ENCODE data around the gene PALD1.

PALD1 gene

DNA sequence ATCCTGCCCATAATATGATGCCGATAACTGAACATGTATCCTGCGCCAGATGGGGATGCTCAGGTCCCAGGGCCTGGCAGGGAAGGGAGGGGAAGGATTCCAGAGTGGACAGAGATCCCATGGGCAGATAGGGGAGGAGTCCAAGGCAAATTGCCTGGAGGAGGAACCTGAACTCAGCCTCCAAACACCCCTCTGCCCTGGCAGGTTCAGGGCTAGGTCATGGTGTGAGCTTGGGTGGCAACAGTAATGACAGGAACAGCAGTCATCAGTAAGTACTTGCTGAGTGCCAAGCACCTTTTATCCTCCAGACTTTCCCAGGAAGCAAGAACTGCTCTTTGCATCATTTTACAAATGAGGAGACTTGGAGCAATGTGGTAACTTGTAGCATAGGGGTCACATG, 3.8 kb upstream of the PALD1 start:
- no peak for TF ChIP-seq CREB1 (IDR thresholded peaks at IDR 0.05; ENCODE audit: low read depth)
- no peak for TF ChIP-seq NFIC (IDR thresholded peaks at IDR 0.05)
- no peak for TF ChIP-seq TAF1 (IDR thresholded peaks at IDR 0.05; ENCODE audit: low read depth)
- no peak for TF ChIP-seq EGR1 (IDR thresholded peaks at IDR 0.05)
- no peak for TF ChIP-seq YY1 (IDR thresholded peaks at IDR 0.05; ENCODE audit: low read depth)
- no peak for TF ChIP-seq CEBPB (IDR thresholded peaks at IDR 0.05)
- TF ChIP-seq TEAD4 (IDR thresholded peaks at IDR 0.05) = no peak
- TF ChIP-seq, protein P1, sequence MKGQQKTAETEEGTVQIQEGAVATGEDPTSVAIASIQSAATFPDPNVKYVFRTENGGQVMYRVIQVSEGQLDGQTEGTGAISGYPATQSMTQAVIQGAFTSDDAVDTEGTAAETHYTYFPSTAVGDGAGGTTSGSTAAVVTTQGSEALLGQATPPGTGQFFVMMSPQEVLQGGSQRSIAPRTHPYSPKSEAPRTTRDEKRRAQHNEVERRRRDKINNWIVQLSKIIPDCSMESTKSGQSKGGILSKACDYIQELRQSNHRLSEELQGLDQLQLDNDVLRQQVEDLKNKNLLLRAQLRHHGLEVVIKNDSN (IDR thresholded peaks at IDR 0.05) = no peak
- TF ChIP-seq ZBTB7A (IDR thresholded peaks at IDR 0.05; ENCODE audit: low read depth) = no peak
- TF ChIP-seq RAD21 (IDR thresholded peaks at IDR 0.05; ENCODE audit: low read depth) = no peak
- no peak for TF ChIP-seq FOXM1 (IDR thresholded peaks at IDR 0.05; ENCODE audit: borderline replicate concordance, low read depth)

DNA sequence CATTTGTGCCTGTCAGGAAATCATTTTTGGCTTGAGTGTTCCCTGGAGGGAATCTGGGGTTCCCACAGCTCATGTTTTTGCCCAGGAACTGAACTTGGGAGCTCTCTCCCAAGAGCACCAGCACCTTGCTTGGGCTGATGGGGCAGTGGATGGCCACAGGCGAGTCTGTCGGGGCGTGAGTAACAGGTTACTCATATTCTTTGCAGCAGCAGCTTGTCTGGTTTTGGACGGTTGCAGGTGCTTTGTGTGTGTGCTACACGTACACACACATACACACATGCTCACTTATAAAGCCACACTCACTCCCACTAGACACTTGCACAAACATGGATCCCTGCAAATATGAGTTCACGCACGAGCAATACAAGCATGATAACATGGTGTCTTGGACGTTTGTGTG, 2.9 kb upstream of the PALD1 start:
- TF ChIP-seq MAX (IDR thresholded peaks at IDR 0.05) = no peak

GRCh38 chr10:70476249-70477035, 2.1 kb upstream of the PALD1 start:
- no peak for TF ChIP-seq TAF1 (IDR thresholded peaks at IDR 0.05; ENCODE audit: low read depth)
- TF ChIP-seq, protein P2, sequence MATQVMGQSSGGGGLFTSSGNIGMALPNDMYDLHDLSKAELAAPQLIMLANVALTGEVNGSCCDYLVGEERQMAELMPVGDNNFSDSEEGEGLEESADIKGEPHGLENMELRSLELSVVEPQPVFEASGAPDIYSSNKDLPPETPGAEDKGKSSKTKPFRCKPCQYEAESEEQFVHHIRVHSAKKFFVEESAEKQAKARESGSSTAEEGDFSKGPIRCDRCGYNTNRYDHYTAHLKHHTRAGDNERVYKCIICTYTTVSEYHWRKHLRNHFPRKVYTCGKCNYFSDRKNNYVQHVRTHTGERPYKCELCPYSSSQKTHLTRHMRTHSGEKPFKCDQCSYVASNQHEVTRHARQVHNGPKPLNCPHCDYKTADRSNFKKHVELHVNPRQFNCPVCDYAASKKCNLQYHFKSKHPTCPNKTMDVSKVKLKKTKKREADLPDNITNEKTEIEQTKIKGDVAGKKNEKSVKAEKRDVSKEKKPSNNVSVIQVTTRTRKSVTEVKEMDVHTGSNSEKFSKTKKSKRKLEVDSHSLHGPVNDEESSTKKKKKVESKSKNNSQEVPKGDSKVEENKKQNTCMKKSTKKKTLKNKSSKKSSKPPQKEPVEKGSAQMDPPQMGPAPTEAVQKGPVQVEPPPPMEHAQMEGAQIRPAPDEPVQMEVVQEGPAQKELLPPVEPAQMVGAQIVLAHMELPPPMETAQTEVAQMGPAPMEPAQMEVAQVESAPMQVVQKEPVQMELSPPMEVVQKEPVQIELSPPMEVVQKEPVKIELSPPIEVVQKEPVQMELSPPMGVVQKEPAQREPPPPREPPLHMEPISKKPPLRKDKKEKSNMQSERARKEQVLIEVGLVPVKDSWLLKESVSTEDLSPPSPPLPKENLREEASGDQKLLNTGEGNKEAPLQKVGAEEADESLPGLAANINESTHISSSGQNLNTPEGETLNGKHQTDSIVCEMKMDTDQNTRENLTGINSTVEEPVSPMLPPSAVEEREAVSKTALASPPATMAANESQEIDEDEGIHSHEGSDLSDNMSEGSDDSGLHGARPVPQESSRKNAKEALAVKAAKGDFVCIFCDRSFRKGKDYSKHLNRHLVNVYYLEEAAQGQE (IDR thresholded peaks at IDR 0.05; ENCODE audit: low read depth) = no peak
- TF ChIP-seq YY1 (IDR thresholded peaks at IDR 0.05; ENCODE audit: low read depth) = no peak
- TF ChIP-seq, protein P1 (IDR thresholded peaks at IDR 0.05) = no peak
- no peak for TF ChIP-seq MAX (IDR thresholded peaks at IDR 0.05)
- no peak for TF ChIP-seq CREB1 (IDR thresholded peaks at IDR 0.05; ENCODE audit: low read depth)
- TF ChIP-seq RAD21 (IDR thresholded peaks at IDR 0.05; ENCODE audit: low read depth) = no peak
- no peak for TF ChIP-seq CEBPB (IDR thresholded peaks at IDR 0.05)
- TF ChIP-seq ZBTB7A (IDR thresholded peaks at IDR 0.05; ENCODE audit: low read depth) = no peak
- no peak for TF ChIP-seq NFIC (IDR thresholded peaks at IDR 0.05)
- TF ChIP-seq FOXM1 (IDR thresholded peaks at IDR 0.05; ENCODE audit: borderline replicate concordance, low read depth) = no peak
- no peak for TF ChIP-seq TEAD4 (IDR thresholded peaks at IDR 0.05)
- no peak for TF ChIP-seq EP300 (IDR thresholded peaks at IDR 0.05; ENCODE audit: borderline replicate concordance)
- no peak for TF ChIP-seq EGR1 (IDR thresholded peaks at IDR 0.05)
- TF ChIP-seq TCF12 (IDR thresholded peaks at IDR 0.05; ENCODE audit: low read depth) = no peak

GRCh38 chr10:70477661-70478162, 855 bp upstream of the PALD1 start:
- peak; percentile 83 for TF ChIP-seq EGR1 (IDR thresholded peaks at IDR 0.05)
- no peak for TF ChIP-seq NFIC (IDR thresholded peaks at IDR 0.05)
- TF ChIP-seq ZBTB7A (IDR thresholded peaks at IDR 0.05; ENCODE audit: low read depth) = no peak
- TF ChIP-seq MAX (IDR thresholded peaks at IDR 0.05) = peak; percentile 87
- TF ChIP-seq CREB1 (IDR thresholded peaks at IDR 0.05; ENCODE audit: low read depth) = no peak
- TF ChIP-seq RAD21 (IDR thresholded peaks at IDR 0.05; ENCODE audit: low read depth) = no peak
- TF ChIP-seq FOXM1 (IDR thresholded peaks at IDR 0.05; ENCODE audit: borderline replicate concordance, low read depth) = no peak
- TF ChIP-seq EP300 (IDR thresholded peaks at IDR 0.05; ENCODE audit: borderline replicate concordance) = no peak
- TF ChIP-seq TEAD4 (IDR thresholded peaks at IDR 0.05) = peak; percentile 14; the same call in 1 of the 2 replicates
- TF ChIP-seq, protein P1 (IDR thresholded peaks at IDR 0.05) = peak; percentile 60

DNA sequence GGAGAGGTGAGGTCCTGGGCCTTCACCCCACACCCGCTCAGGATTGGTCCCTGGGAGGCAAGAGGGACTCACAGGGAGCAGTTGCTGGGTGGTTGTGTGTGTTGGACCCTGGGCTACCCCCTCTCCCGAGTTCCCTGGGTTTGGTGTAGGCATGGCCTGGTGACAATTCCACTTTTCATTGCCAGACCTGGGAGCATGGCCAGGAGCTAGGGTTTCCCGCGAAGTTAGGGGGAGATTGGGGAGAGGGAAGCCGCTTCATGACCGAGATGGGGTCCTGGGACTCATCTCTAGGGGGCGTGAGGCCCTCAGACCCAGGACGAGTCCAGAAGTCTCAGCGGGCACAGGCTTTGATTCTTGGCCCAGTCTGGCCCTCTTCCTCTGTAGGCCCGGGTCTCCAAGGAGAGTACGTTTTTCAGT, 606 bp downstream of the PALD1 start:
- TF ChIP-seq, protein P2 (IDR thresholded peaks at IDR 0.05; ENCODE audit: low read depth) = no peak
- TF ChIP-seq MAX (IDR thresholded peaks at IDR 0.05) = no peak
- no peak for TF ChIP-seq NFIC (IDR thresholded peaks at IDR 0.05)
- no peak for TF ChIP-seq TEAD4 (IDR thresholded peaks at IDR 0.05)
- TF ChIP-seq CREB1 (IDR thresholded peaks at IDR 0.05; ENCODE audit: low read depth) = no peak
- TF ChIP-seq FOXM1 (IDR thresholded peaks at IDR 0.05; ENCODE audit: borderline replicate concordance, low read depth) = no peak
- TF ChIP-seq RAD21 (IDR thresholded peaks at IDR 0.05; ENCODE audit: low read depth) = no peak
- no peak for TF ChIP-seq YY1 (IDR thresholded peaks at IDR 0.05; ENCODE audit: low read depth)
- TF ChIP-seq ZBTB7A (IDR thresholded peaks at IDR 0.05; ENCODE audit: low read depth) = no peak
- no peak for TF ChIP-seq TCF12 (IDR thresholded peaks at IDR 0.05; ENCODE audit: low read depth)
- no peak for TF ChIP-seq CEBPB (IDR thresholded peaks at IDR 0.05)
- TF ChIP-seq, protein P1 (IDR thresholded peaks at IDR 0.05) = no peak
- no peak for TF ChIP-seq EGR1 (IDR thresholded peaks at IDR 0.05)

All from Ishikawa (cell line).